ENCODE measurements around the gene RAD51D. TPM values are rescaled to one million over a fixed set of nuclear protein-coding genes. Genes with fewer than 3 reads are reported as not detected.

The RAD51D gene
- total RNA-seq, 2 donors from 2014 or later = 6.1 to 17.3 TPM

DNA sequence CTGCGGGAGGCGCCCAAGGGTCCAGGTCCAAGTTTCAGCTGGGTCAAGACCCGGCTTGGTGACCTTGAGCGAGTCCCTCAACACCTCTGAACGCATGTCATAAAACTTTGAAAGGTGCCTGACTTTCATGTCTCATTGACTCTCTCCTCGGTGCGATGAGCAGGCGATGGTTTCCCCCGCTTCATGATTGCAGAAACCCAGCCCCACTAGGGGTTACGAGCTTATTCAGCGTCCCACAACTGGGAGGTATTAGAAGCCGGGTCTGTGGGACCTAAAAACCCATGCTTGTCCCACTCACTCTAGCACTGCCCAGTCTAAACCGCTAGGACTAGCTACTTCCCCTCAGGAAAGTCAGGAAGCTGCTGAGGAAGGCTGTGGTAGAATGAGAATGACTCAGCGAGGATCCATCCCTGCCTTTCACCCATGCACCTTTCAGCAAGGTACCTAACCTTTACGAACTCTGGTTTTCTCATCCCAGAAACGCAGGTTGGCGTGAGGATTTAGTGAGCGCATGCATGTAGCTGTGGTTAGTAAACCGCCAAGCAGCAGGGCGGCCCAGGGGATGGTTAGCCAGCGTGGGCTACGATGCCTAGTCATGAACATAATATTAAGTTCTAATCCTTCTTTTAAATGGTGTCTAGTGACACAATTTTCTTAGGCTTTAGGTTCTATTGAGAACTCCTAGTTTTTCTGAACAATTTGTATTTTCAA, 29.9 kb downstream of the RAD51D start:
- H3K9ac ChIP-seq (ENCODE audit: low read depth in 2 of 2, low read length in 2 of 2) = peak overlapping the region; percentile 61 to 62
- H3K4me1 ChIP-seq = peaks cover 10% of the 10 kb centered on the region
- peak overlapping the region; percentile 79 for H3K4me3 ChIP-seq
- no peak for DNase-seq
- H3K9me3 ChIP-seq = no peaks in the 10 kb centered on the region
- intact Hi-C loops (cut with DNase I) = loop anchor here (2.0 kb wide), 1 partner anchor 91 kb away; no protein-coding TSS in a partner anchor
- H3K27ac ChIP-seq = peak overlapping the region; percentile 98
- H3K27me3 ChIP-seq = no peaks in the 10 kb centered on the region
- no peaks in the 10 kb centered on the region for H3K36me3 ChIP-seq
- TF ChIP-seq, protein P1, sequence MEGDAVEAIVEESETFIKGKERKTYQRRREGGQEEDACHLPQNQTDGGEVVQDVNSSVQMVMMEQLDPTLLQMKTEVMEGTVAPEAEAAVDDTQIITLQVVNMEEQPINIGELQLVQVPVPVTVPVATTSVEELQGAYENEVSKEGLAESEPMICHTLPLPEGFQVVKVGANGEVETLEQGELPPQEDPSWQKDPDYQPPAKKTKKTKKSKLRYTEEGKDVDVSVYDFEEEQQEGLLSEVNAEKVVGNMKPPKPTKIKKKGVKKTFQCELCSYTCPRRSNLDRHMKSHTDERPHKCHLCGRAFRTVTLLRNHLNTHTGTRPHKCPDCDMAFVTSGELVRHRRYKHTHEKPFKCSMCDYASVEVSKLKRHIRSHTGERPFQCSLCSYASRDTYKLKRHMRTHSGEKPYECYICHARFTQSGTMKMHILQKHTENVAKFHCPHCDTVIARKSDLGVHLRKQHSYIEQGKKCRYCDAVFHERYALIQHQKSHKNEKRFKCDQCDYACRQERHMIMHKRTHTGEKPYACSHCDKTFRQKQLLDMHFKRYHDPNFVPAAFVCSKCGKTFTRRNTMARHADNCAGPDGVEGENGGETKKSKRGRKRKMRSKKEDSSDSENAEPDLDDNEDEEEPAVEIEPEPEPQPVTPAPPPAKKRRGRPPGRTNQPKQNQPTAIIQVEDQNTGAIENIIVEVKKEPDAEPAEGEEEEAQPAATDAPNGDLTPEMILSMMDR (IDR thresholded peaks at IDR 0.05) = peak; percentile 26

DNA sequence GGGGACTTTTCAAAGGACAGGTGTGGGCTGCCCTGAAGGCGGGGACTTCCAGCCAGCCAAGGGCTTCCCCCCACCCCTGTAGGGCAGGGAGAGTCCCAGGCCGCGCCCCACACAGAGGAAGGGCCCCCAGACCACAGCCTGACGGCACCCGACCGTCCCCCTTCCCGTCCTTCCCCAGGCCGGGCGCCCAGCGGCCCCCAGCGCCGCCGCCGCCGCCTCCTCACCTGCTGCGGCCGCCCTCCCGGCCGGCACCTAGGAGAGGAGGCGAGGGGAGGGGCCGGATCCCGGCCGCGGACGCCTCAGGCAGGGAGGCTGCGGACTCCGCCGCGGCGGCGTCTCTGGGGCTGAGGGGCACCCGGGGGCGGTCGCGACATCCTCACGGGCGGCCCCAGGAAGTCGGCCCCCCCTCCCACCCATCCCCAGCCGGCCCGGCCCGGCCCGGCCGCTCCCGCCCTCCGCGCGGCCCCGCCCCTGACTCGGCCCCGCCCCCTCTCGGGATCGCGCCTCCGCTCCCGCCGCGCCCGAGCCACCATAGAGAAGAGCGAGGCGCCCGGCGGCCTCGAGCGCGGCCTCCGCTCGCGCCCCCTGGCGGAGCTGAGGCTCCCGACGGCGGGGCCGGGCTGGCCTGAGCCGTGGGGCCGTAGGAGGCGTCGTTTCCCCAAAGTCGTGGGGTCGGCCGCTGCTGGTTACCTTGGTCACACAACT, 30.6 kb downstream of the RAD51D start:
- TF ChIP-seq, protein P1 (IDR thresholded peaks at IDR 0.05) = peak; percentile 68
- H3K27ac ChIP-seq = peak overlapping the region; percentile 98
- H3K4me3 ChIP-seq = peak overlapping the region; percentile 79
- H3K4me1 ChIP-seq = peaks cover 10% of the 10 kb centered on the region
- DNase-seq = peak; percentile 91
- peak overlapping the region; percentile 99 for H3K9ac ChIP-seq (ENCODE audit: low read depth in 2 of 2, low read length in 2 of 2)
- intact Hi-C loops (cut with DNase I) = loop anchor here (2.0 kb wide), 1 partner anchor 90 kb away; no protein-coding TSS in a partner anchor
- no peaks in the 10 kb centered on the region for H3K36me3 ChIP-seq
- no peaks in the 10 kb centered on the region for H3K9me3 ChIP-seq
- H3K27me3 ChIP-seq = no peaks in the 10 kb centered on the region

DNA sequence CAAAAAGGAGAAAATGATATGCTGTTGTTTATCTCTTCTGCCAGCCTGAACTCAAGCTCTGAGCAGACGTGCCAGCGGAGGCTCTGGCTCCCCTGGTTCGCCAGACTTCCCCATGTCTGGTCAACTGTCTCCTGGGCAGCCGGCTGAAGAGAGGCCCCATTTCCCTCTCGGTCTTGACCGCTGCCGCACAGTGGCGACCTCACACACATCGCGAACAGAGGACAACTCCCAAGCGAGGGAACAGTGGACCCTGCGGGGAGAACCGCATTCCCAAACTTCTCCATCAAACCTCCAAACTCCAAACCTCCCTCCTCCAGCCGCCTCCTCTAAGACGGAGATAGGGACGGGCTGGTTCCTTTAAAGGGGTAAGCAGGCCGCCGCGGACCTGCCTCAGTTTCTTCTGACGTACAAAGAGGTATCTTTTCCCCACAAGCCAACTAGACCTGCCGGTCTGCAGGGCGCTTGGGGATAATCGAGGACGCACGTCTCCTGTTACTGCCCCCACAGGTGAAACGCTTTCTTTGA, 31.2 kb downstream of the RAD51D start:
- Histone ChIP-seq H3K9ac (ENCODE audit: low read depth in 2 of 2, low read length in 2 of 2) (peak overlapping the region; percentile 99), H3K9me3 (no peaks in the 10 kb centered on the region), H3K27ac (peak overlapping the region; percentile 98), H3K4me1 (peaks cover 10% of the 10 kb centered on the region), H3K4me3 (peak overlapping the region; percentile 79), H3K36me3 (no peaks in the 10 kb centered on the region), H3K27me3 (no peaks in the 10 kb centered on the region)
- intact Hi-C loops (cut with DNase I) = loop anchor here (2.0 kb wide), 1 partner anchor 90 kb away; no protein-coding TSS in a partner anchor
- TF ChIP-seq, protein P1 (IDR thresholded peaks at IDR 0.05) = no peak
- DNase-seq = peak; percentile 60

DNA sequence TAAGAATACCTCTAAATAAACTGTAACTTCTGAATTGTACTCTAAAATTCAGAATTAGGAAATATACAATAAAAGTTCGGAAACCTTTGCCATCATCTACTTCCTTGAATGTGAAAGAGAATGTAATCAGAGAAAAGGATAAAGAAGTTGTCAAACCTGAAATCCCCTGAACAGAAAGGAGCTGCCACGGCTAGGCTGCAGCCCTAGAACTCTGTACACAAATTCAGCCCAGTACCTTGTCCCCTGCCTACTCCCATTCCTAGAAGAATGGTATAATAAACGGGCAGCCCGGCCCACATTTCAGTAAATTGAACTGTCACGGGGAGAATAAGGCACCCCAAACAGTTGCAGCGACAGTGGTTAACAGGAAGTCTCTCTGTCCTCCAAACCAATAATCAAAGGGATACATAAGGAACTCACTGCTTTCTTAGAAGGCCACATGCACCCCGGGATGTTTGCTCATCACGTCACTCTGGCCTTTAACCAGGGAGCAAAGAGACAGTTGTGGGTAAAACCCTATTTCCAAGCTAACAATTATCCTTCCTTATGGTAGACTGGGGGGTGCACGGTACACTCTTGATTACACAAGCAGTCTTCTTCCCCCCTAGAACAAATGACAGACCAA, 31.8 kb downstream of the RAD51D start:
- TF ChIP-seq, protein P1 (IDR thresholded peaks at IDR 0.05) = no peak
- DNase-seq = peak; percentile 83
- intact Hi-C loops (cut with DNase I) = loop anchor here (2.0 kb wide), 1 partner anchor 89 kb away; no protein-coding TSS in a partner anchor
- peaks cover 10% of the 10 kb centered on the region for H3K4me1 ChIP-seq
- peak overlapping the region; percentile 79 for H3K4me3 ChIP-seq
- peak overlapping the region; percentile 98 for H3K27ac ChIP-seq
- peak overlapping the region; percentile 99 for H3K9ac ChIP-seq (ENCODE audit: low read depth in 2 of 2, low read length in 2 of 2)
- H3K27me3 ChIP-seq = no peaks in the 10 kb centered on the region
- H3K36me3 ChIP-seq = no peaks in the 10 kb centered on the region
- H3K9me3 ChIP-seq = no peaks in the 10 kb centered on the region

DNA sequence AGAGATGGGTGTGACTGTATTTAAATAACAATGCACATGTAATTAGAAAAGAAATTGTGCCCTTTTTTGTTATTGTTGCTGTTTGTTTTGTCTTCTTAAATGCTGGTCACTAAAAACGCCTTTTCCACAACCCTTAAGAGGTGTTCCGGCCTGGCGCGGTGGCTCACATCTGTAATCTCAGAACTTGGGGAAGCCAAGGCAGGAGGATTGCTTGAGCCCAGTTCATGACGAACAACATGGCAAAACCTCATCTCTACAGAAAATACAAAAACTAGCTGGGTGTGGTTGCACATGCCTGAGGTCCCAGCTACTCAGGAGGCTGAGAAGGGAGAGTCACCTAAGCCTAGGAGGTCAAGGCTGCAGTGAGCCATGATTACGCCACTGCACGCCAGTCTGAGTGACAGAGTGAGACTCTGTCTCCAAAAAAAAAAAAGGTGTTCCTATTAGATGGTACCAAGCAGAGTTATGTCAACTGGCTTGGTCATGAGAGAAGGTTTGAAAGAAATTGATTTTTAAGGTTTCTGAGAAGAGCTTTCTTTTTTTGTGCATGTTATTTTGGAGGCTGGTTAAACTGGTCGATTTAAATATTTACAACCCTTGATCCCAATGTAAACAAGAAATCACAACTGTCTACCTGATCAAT, 32.6 kb downstream of the RAD51D start:
- peaks cover 13% of the 10 kb centered on the region for H3K4me1 ChIP-seq
- intact Hi-C loops (cut with DNase I) = no loop called here
- DNase-seq = peak; percentile 38
- no peaks in the 10 kb centered on the region for H3K36me3 ChIP-seq
- TF ChIP-seq, protein P1 (IDR thresholded peaks at IDR 0.05) = no peak
- no peaks in the 10 kb centered on the region for H3K9me3 ChIP-seq
- no peaks in the 10 kb centered on the region for H3K27me3 ChIP-seq
- peak overlapping the region; percentile 98 for H3K27ac ChIP-seq
- peak overlapping the region; percentile 79 for H3K4me3 ChIP-seq
- peak overlapping the region in 1 of 2 donors; percentile 99 for H3K9ac ChIP-seq (ENCODE audit: low read depth in 2 of 2, low read length in 2 of 2)

Data from colonic mucosa (tissue), 4 donors.